K562 (cell line): Measurements from ENCODE around the gene YTHDF1. TPM values are rescaled to one million over a fixed set of nuclear protein-coding genes. Genes with fewer than 3 reads are reported as not detected.

Source experiments
- ARHGAP35 ChIP-seq: fragments of 450-650 bp; IDR thresholded peaks from 2 replicates; pipeline ENCODE4 v1.6.1; 2018; ENCODE audit not compliant: partially characterized antibody
- CLOCK ChIP-seq: fragments of 250-450 bp; sonication (Bioruptor Pico); IDR thresholded peaks from 2 replicates; pipeline ENCODE4 v1.4.0; 2020; ENCODE audit warnings: mild to moderate bottlenecking, moderate library complexity, borderline replicate concordance
- E2F6 ChIP-seq, 2 experiments: IDR thresholded peaks; 2 replicates each; pipeline ENCODE4 v1.6.1; 2011; ENCODE audit warnings: borderline replicate concordance in 1 of 2, control low read depth in 1 of 2, low read depth in 1 of 2, low read length in 1 of 2, mild to moderate bottlenecking in 1 of 2, mixed read lengths in 1 of 2, moderate library complexity in 1 of 2; ENCODE audit not compliant: insufficient read depth in 1 of 2, insufficient read length in 1 of 2, poor library complexity in 1 of 2, severe bottlenecking in 1 of 2; ENCODE audit errors: extremely low read depth in 1 of 2
- FOXP4 ChIP-seq: sonication (generic); formaldehyde crosslinking; IDR thresholded peaks from 2 replicates; pipeline ENCODE4 v1.8.0; 2022; ENCODE audit warnings: mild to moderate bottlenecking, missing genetic modification reagents, borderline replicate concordance
- GMEB1 ChIP-seq: fragments of 250-450 bp; sonication (Bioruptor Pico); IDR thresholded peaks from 2 replicates; pipeline ENCODE4 v1.4.0; 2020; ENCODE audit warnings: mild to moderate bottlenecking
- HDGF ChIP-seq: fragments of 450-650 bp; IDR thresholded peaks from 2 replicates; pipeline ENCODE4 v1.6.1; 2016
- KAT2B ChIP-seq: IDR thresholded peaks from one replicate; pipeline ENCODE4 v1.6.1; 2012; ENCODE audit warnings: low read depth, mild to moderate bottlenecking, control low read depth, inconsistent platforms, low read length, moderate library complexity
- MAZ ChIP-seq, 2 experiments: fragments of 450-650 bp in 1 of 2; sonication (generic) in 1 of 2; formaldehyde crosslinking; IDR thresholded peaks in 1 of 2; conservative IDR thresholded peaks in 1 of 2; 2 replicates each; pipeline versions ENCODE4 v1.4.0 to v1.5.0; 2020; ENCODE audit warnings: mild to moderate bottlenecking in 1 of 2, missing genetic modification reagents in 1 of 2
- MITF ChIP-seq: IDR thresholded peaks from 2 replicates; pipeline ENCODE4 v1.6.1; 2014; ENCODE audit warnings: antibody characterized with exemption
- MXI1 ChIP-seq: IDR thresholded peaks from 2 replicates; pipeline ENCODE4 v1.6.1; 2011; ENCODE audit warnings: low read depth, mild to moderate bottlenecking, improper control_type of control experiment, low read length
- NCOR1 ChIP-seq: fragments of 450-650 bp; IDR thresholded peaks from 2 replicates; pipeline ENCODE4 v1.6.1; 2016; ENCODE audit warnings: mild to moderate bottlenecking, moderate library complexity
- NR0B1 ChIP-seq: fragments of 450-650 bp; IDR thresholded peaks from one replicate; pipeline ENCODE4 v1.6.1; 2018; ENCODE audit warnings: mild to moderate bottlenecking, moderate library complexity; ENCODE audit not compliant: partially characterized antibody
- RFX7 ChIP-seq: fragments of 250-450 bp; sonication (Bioruptor Pico); IDR thresholded peaks from 2 replicates; pipeline ENCODE4 v1.5.1; 2021; ENCODE audit warnings: mild to moderate bottlenecking
- SMARCC2 ChIP-seq: fragments of 450-650 bp; IDR thresholded peaks from 2 replicates; pipeline ENCODE4 v1.6.1; 2017; ENCODE audit warnings: antibody characterized with exemption, moderate library complexity, mild to moderate bottlenecking, low read depth
- polyA plus RNA-seq, 8 experiments: library from polyadenylated mRNA; depleted of rRNA in 4 of 8; stranded (reverse) in 5 of 8; unstranded in 3 of 8; fragments of >200 nt; fragmentation: Nextera tagmentation in 2 of 8; fragmentation: Illumina TruSeq in 1 of 8; extraction: Ambion mirVana in 2 of 8; extraction: Trizol in 1 of 8; gene quantifications; 2 replicates each; pipeline versions ENCODE4 v1.2.1 to v1.2.3, GENCODE V29; 2011 to 2014; ENCODE audit warnings: inconsistent platforms in 1 of 8, missing spikeins in 1 of 8
- total RNA-seq, 7 experiments: library from RNA; depleted of rRNA in 6 of 7; stranded (reverse); fragments of >200 nt in 6 of 7; fragmentation: Illumina TruSeq in 2 of 7; extraction: Trizol in 2 of 7; gene quantifications; 2 replicates each; pipeline versions ENCODE4 v1.2.1 to v1.2.3, GENCODE V29; 2011 to 2021; ENCODE audit warnings: low replicate concordance in 1 of 7

Gene YTHDF1
- total and polyA plus RNA-seq, 9 of the 15 experiments (the other 6 are each of a cell fraction or from before 2014, with no cell fraction given): 10.1 to 42.4 (median 27.8) TPM

- TF ChIP-seq SMARCC2 (0 out of 2 replicates have a peak, but pooled peaks have one; percentile 22), GMEB1 (CRISPR knock-in tag) (peak; percentile 97), NR0B1 (no peak), MXI1 (peak; percentile 98), NCOR1 (no peak), CLOCK (0 out of 2 replicates have a peak, but pooled peaks have one; percentile 48), FOXP4 (0 out of 2 replicates have a peak, but pooled peaks have one; percentile 40), HDGF (no peak), ARHGAP35 (no peak), RFX7 (CRISPR knock-in tag) (no peak), MITF (peak; percentile 77), KAT2B (no peak), E2F6 (IDR thresholded peaks at IDR 0.05; ENCODE audit: borderline replicate concordance in 1 of 2, extremely low read depth in 1 of 2, insufficient read depth in 1 of 2, insufficient read length in 1 of 2, low read depth in 1 of 2, low read length in 1 of 2, poor library complexity in 1 of 2, severe bottlenecking in 1 of 2) (peak; percentile 93 to 98), MAZ (CRISPR knock-in tag; conservative IDR thresholded peaks at IDR 0.05 in 1 of 2, IDR thresholded peaks at IDR 0.05 in 1 of 2) (peak; percentile 51 to 76; a peak in 3 of 4 replicates)
Observed at GRCh38 chr20:63216041-63216848, at the start of gene YTHDF1 (continued).
